GM12878 (cell line): ENCODE results near the gene IDH3B. TPM values are rescaled to one million over a fixed set of nuclear protein-coding genes. Genes with fewer than 3 reads are reported as not detected.

Experiments
- ATAC-seq: fragments of 200-7000 bp; cut with Tn5 transposase; 3 replicates; pipeline ENCODE4 v1.9.1; 2020; ENCODE audit warnings: mild to moderate bottlenecking, moderate library complexity
- BruUV-seq: library from RNA; stranded (reverse); fragments of 400-500 nt; replicated peaks from 2 replicates; lab custom pipeline; 2021; lab: Mats Ljungman, UMichigan
- CTCF ChIA-PET: fragments of 300-600 bp; sonication (Branson Sonifier 250); formaldehyde crosslinking; extraction: SDS; loops from one replicate; lab custom pipeline; 2021; ENCODE audit warnings: inconsistent platforms; lab: Yijun Ruan, JAX
- POLR2A ChIA-PET: fragments of 350-600 bp; formaldehyde crosslinking; extraction: SDS; loops from one replicate; lab custom pipeline; 2021; ENCODE audit warnings: inconsistent platforms; lab: Charles Lee
- RAD21 ChIA-PET: fragments of 300-600 bp; sonication (Branson Sonifier 250); formaldehyde crosslinking; loops from one replicate; lab custom pipeline; 2023; ENCODE audit warnings: antibody characterized with exemption; ENCODE audit not compliant: unreplicated experiment; lab: Charles Lee
- SMC1A ChIA-PET: fragments of 300-600 bp; sonication (Branson Sonifier 250); formaldehyde crosslinking; loops from one replicate; lab custom pipeline; 2023; ENCODE audit not compliant: unreplicated experiment, uncharacterized antibody; lab: Charles Lee
- DNase-seq: peaks from one replicate; pipeline ENCODE4 v3.0.0-alpha.2; 2011; ENCODE audit warnings: low read depth, low spot score
- FAIRE-seq: peaks from 3 replicates; lab custom pipeline; 2011; peaks lifted over from hg19 to GRCh38; lab: Jason Lieb, UNC
- H2AFZ ChIP-seq: 2 replicates; pipeline ENCODE4 v1.6.0; 2011; ENCODE audit warnings: low read depth, low read length, control low read depth; ENCODE audit not compliant: control insufficient read depth
- H3K27ac ChIP-seq: 2 replicates; pipeline ENCODE4 v1.5.1; 2011; ENCODE audit warnings: control low read depth; ENCODE audit not compliant: control insufficient read depth, insufficient read depth
- H3K27me3 ChIP-seq, 2 experiments: replicated peaks in 1 of 2; 2 replicates each; pipeline versions ENCODE4 v1.6.0 to v1.6.1; 2011; ENCODE audit warnings: low read length in 1 of 2; ENCODE audit not compliant: control insufficient read depth in 2 of 2, insufficient read depth in 2 of 2
- H3K36me3 ChIP-seq, 2 experiments: 2 replicates each; pipeline ENCODE4 v1.5.1; 2011; ENCODE audit warnings: low read length in 1 of 2; ENCODE audit not compliant: control insufficient read depth in 2 of 2, insufficient read depth in 2 of 2
- H3K4me1 ChIP-seq: 2 replicates; pipeline ENCODE4 v1.6.1; 2011; ENCODE audit warnings: mild to moderate bottlenecking, low read length, moderate library complexity, mixed read lengths; ENCODE audit not compliant: control insufficient read depth, insufficient read depth
- H3K4me2 ChIP-seq: 2 replicates; pipeline ENCODE4 v1.6.0; 2011; ENCODE audit warnings: control low read depth; ENCODE audit not compliant: control insufficient read depth, insufficient read depth
- H3K4me3 ChIP-seq: fragments of 200-600 bp; sonication (generic); 2 replicates; pipeline ENCODE4 v1.5.1; 2016
- H3K79me2 ChIP-seq: 2 replicates; pipeline ENCODE4 v1.6.0; 2011; ENCODE audit warnings: low read length; ENCODE audit not compliant: control insufficient read depth, insufficient read depth
- H3K9ac ChIP-seq: 2 replicates; pipeline ENCODE4 v1.8.0; 2011; ENCODE audit warnings: low read length, control low read depth, mixed read lengths; ENCODE audit not compliant: control insufficient read depth, insufficient read depth
- H3K9me3 ChIP-seq: replicated peaks from 3 replicates; pipeline ENCODE4 v1.5.1; 2011; ENCODE audit warnings: mild to moderate bottlenecking, low read length; ENCODE audit not compliant: control insufficient read depth, insufficient read depth
- H4K20me1 ChIP-seq: 2 replicates; pipeline ENCODE4 v1.6.0; 2011; ENCODE audit not compliant: control insufficient read depth, insufficient read depth
- GABPA ChIP-seq: IDR thresholded peaks from 2 replicates; pipeline ENCODE4 v1.6.1; 2014; ENCODE audit warnings: antibody characterized with exemption, low read depth, mild to moderate bottlenecking, inconsistent platforms
- RAD21 ChIP-seq: IDR thresholded peaks from 2 replicates; pipeline ENCODE4 v1.6.1; 2011; ENCODE audit warnings: mild to moderate bottlenecking, low read depth, low read length, moderate library complexity; ENCODE audit not compliant: insufficient read depth
- SMC3 ChIP-seq: IDR thresholded peaks from 2 replicates; pipeline ENCODE4 v1.6.1; 2011; ENCODE audit warnings: low read length, improper control_type of control experiment, borderline replicate concordance
- SPI1 ChIP-seq: IDR thresholded peaks from 2 replicates; pipeline ENCODE4 v1.6.1; 2011; ENCODE audit warnings: low read depth, mild to moderate bottlenecking, low read length, moderate library complexity, borderline replicate concordance; ENCODE audit not compliant: insufficient read depth
- WGBS: methylation state at CpG from one replicate; pipeline ENCODE4 v1.1.6; 2016; ENCODE audit warnings: low lambda C conversion rate; ENCODE audit not compliant: insufficient replicate concordance, insufficient coverage; ENCODE audit errors: missing lambda C conversion rate; 5-methylcytosine and 5-hydroxymethylcytosine counted together
- in situ Hi-C: fragments of 300-500 bp; cut with MboI; formaldehyde crosslinking; loops from 9 replicates; pipeline ENCODE4 v1.14.3; 2018; ENCODE audit warnings: mixed read lengths
- intact Hi-C: fragments of 100-400 bp; cut with micrococcal nuclease; formaldehyde crosslinking; loops from one replicate; pipeline ENCODE4 v1.14.2; 2022; ENCODE audit not compliant: unreplicated experiment
- polyA plus RNA-seq, 11 experiments: library from polyadenylated mRNA; depleted of rRNA in 4 of 11; unstranded in 6 of 11; stranded (reverse) in 5 of 11; fragments of >200 nt; fragmentation: Nextera tagmentation in 4 of 11; fragmentation: Illumina TruSeq in 1 of 11; extraction: Ambion mirVana in 4 of 11; extraction: Trizol in 1 of 11; gene quantifications; 1 replicate in 1 of 11; 2 replicates in 10 of 11; pipeline versions ENCODE4 v1.2.1 to v1.2.3, GENCODE V29; 2011 to 2016; ENCODE audit warnings: inconsistent platforms in 2 of 11, missing spikeins in 2 of 11, low read depth in 1 of 11
- total RNA-seq, 4 experiments: library from RNA; depleted of rRNA in 3 of 4; stranded (reverse); fragments of >200 nt in 3 of 4; fragmentation: Illumina TruSeq in 1 of 4; extraction: Trizol in 1 of 4; gene quantifications; 2 replicates each; pipeline versions ENCODE4 v1.2.1 to v1.2.3, GENCODE V29; 2013 to 2021
- TF ChIP-seq, protein P1 (sequence below), 3 experiments: IDR thresholded peaks in 2 of 3; conservative IDR thresholded peaks in 1 of 3; 2 replicates each; pipeline ENCODE4 v1.5.1; 2011; ENCODE audit warnings: low read depth in 3 of 3, low read length in 3 of 3, mild to moderate bottlenecking in 3 of 3, control low read depth in 2 of 3, moderate library complexity in 2 of 3, inconsistent platforms in 1 of 3, mixed read lengths in 1 of 3; ENCODE audit not compliant: control insufficient read depth in 2 of 3, insufficient read depth in 1 of 3; ENCODE audit errors: extremely low read depth in 1 of 3
- TF ChIP-seq, protein P2 (sequence below): fragments of 450-650 bp; IDR thresholded peaks from 2 replicates; pipeline ENCODE4 v1.6.1; 2016; ENCODE audit warnings: mild to moderate bottlenecking

The IDH3B gene
- total and polyA plus RNA-seq, 10 of the 15 experiments (the other 5 are each of a cell fraction or from before 2014, with no cell fraction given): 65.3 to 177 (median 121) TPM

- intact Hi-C loops: no loop called here
- no peak for TF ChIP-seq GABPA
- peak; percentile 39; the same call in 1 of the 2 replicates for TF ChIP-seq SMC3
- peak; percentile 43; the same call in 1 of the 2 replicates for TF ChIP-seq RAD21
- TF ChIP-seq, protein P1, sequence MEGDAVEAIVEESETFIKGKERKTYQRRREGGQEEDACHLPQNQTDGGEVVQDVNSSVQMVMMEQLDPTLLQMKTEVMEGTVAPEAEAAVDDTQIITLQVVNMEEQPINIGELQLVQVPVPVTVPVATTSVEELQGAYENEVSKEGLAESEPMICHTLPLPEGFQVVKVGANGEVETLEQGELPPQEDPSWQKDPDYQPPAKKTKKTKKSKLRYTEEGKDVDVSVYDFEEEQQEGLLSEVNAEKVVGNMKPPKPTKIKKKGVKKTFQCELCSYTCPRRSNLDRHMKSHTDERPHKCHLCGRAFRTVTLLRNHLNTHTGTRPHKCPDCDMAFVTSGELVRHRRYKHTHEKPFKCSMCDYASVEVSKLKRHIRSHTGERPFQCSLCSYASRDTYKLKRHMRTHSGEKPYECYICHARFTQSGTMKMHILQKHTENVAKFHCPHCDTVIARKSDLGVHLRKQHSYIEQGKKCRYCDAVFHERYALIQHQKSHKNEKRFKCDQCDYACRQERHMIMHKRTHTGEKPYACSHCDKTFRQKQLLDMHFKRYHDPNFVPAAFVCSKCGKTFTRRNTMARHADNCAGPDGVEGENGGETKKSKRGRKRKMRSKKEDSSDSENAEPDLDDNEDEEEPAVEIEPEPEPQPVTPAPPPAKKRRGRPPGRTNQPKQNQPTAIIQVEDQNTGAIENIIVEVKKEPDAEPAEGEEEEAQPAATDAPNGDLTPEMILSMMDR (IDR thresholded peaks at IDR 0.05 in 2 of 3, conservative IDR thresholded peaks at IDR 0.05 in 1 of 3; ENCODE audit: control insufficient read depth in 2 of 3, extremely low read depth in 1 of 3, insufficient read depth in 1 of 3, low read depth in 3 of 3, low read length in 3 of 3): peak; percentile 26 to 54 (median 35); a peak in 5 of 6 replicates
- TF ChIP-seq, protein P2, sequence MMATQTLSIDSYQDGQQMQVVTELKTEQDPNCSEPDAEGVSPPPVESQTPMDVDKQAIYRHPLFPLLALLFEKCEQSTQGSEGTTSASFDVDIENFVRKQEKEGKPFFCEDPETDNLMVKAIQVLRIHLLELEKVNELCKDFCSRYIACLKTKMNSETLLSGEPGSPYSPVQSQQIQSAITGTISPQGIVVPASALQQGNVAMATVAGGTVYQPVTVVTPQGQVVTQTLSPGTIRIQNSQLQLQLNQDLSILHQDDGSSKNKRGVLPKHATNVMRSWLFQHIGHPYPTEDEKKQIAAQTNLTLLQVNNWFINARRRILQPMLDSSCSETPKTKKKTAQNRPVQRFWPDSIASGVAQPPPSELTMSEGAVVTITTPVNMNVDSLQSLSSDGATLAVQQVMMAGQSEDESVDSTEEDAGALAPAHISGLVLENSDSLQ: peak; percentile 49
- no peak for TF ChIP-seq SPI1
- no peaks in the 10 kb centered on the region for H3K27me3 ChIP-seq
- no peak overlapping the region for H2AFZ ChIP-seq
- H3K36me3 ChIP-seq: no peaks in the 10 kb centered on the region
- no peaks in the 10 kb centered on the region for H3K79me2 ChIP-seq
- DNase-seq (no peak), ATAC-seq (peak; percentile 49; the same call in 1 of the 3 replicates), FAIRE-seq (peak; percentile 59)
- in situ Hi-C loops: no loop called here
- no peak overlapping the region for H3K27ac ChIP-seq
- H3K9ac ChIP-seq: no peak overlapping the region
- ChIA-PET CTCF (interaction anchor here (0.6 to 2.1 kb wide), 5 partner anchors 29 to 298 kb away, joined by 3 to 8 read pairs (median 4); no protein-coding TSS in a partner anchor), RAD21 (no interaction called here), POLR2A (no interaction called here), SMC1A (interaction anchor here (1.3 kb wide), 1 partner anchor 288 kb away, joined by 5 read pairs; no protein-coding TSS in a partner anchor)
- H4K20me1 ChIP-seq: no peaks in the 10 kb centered on the region
- WGBS: 0% methylated on average over 3 of the region's 3 CpGs
- H3K4me1 ChIP-seq: no peaks in the 10 kb centered on the region
- no peaks in the 10 kb centered on the region for H3K9me3 ChIP-seq
- H3K4me2 ChIP-seq: no peak overlapping the region
- BruUV-seq: no TSS peak
- no peak overlapping the region for H3K4me3 ChIP-seq
These were observed 49.3 kb upstream of the IDH3B start for GRCh38 chr20:2713285-2713684.
